Tongue (tissue), 2 donors: Measurements from ENCODE around the gene G6PC3. TPM values are rescaled to one million over a fixed set of nuclear protein-coding genes. Genes with fewer than 3 reads are reported as not detected.
"Not testable (repeated sequence)": the region's sequence is repeated elsewhere in the genome, so short reads cannot be mapped to it uniquely, and the experiment has no call there.

Experiments used
- DNase-seq: peaks from one replicate; pipeline ENCODE4 v3.0.0-alpha.2; 2015
- total RNA-seq: library from RNA; depleted of rRNA; stranded (reverse); fragments of >200 nt; gene quantifications from one replicate; pipeline ENCODE4 v1.2.3, GENCODE V29; 2014

Gene G6PC3
- total RNA-seq: 7.8 TPM

GRCh38 chr17:44070455-44071197, at the start of gene G6PC3:
Gene G6PC3, plus strand, starts transcription at chr17:44070735. Its CDS starts 231 bp downstream, at chr17:44070966.
- peak; percentile 99 for DNase-seq

DNA sequence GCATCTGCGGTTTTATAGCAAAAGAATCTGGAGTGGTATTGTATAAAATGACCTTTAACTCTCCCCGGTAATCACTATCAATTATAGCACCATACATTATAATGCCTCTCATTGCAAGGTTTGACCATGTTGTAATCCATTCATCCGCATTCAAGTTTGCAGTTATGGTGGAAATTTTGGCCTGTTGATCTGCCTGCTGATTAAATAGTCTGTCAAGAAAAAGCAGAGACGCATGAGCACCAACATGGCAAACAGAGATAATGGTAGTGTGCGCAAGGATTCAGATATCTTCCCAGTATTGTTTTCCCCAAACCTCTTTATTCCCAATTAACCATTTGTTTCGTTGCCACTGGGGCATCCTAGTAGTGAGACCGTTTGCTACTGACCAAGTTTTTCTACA, 49.3 kb upstream of the G6PC3 start:
- DNase-seq: not testable (repeated sequence)

- no peak for DNase-seq
Measured at GRCh38 chr17:44022246-44022645, 48.3 kb upstream of the G6PC3 start.

DNA sequence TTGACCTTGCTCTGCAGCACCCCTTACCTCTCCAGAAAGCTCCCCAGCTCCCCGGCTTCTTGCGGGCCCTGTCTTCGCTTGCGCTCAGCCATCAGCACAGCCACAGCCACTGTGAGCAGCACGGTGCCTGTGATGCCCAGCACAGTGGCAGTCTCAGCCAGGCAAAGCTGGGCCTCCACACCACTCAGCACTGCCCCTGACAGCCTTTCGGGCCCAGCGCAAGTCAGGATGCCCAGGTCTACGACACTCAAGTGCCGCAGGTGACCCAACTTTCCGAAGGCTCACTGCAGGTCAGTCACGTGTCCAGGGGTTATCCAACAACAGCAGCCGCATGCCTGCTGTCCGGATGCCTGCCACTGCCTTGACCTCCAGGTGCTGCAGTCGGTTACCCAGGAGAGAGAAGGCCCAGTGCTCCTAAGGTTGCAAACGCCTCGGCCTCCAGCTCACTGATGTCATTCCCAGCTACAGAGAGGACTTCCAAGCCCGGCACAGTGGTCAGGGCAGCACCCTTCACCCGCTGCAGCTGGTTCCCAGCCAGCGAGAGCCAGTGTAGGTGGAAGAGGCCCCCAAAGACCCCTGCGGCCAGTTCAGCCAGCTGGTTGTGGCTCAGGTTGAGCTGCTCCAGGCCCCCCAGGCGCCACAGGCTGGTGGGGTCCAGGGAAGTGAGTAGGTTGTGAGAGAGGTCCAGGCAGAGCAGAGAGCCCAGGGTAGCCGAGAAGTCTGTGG, 46.8 kb upstream of the G6PC3 start:
- DNase-seq: no peak

DNA sequence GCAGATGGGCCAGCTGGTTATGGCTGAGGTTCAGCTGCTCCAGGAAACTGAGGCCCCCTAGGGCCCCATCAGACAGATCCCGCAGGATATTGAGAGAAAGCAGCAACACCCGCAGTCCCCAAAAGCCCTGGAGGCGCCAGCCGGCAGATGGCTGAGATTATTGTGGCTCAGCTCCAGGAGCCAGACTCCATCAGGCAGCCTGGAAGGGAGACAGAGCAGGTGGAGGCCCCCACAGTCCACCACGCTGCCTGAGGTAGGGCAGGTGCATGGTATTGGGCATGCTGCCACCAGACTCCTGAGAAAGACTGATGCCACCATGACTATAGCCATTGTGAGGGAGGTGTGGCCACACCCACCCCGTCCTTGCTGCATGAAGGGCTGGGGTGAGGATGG, 46.3 kb upstream of the G6PC3 start:
- DNase-seq: peak; percentile 43

DNA sequence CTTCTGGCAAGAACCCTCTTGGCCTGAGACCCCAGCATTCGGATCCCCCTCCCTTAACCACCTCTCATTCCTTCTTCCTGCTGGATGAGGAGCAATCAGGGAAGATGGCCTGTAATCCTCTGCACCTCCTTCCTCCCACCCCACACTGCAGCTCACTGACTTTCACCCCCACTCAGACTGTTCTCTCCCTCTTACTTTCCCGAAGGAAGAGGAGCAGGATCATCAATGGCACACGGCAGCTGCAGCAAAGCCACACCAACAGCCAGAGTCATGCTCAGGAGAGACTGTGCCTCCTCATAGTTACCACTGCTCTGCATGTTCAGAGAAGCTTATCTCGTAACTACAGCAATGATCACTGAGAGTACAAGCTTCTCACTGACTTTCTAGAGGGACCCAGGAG, 45.7 kb upstream of the G6PC3 start:
- no peak for DNase-seq

- DNase-seq: no peak
Measured at GRCh38 chr17:44029736-44030135, 40.8 kb upstream of the G6PC3 start.

DNA sequence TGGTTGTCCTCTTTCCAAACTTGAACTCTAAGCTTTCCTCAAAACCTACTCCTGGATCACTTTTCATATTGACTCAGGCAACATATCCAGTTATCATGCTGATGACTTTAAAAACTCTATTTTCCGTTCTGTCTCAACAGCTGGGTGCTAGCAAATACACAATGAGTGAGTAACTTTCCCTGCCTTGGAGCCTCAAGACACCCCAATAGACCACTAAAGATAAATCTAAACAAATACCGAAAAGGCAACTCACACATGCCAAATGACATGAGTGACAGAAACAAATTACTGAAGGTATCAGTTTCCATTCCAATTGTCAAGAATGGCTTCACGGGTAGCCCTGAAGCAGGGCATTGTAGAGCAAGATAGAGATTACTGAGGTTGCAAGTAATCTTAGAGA, 40.1 kb upstream of the G6PC3 start:
- DNase-seq: no peak

DNA sequence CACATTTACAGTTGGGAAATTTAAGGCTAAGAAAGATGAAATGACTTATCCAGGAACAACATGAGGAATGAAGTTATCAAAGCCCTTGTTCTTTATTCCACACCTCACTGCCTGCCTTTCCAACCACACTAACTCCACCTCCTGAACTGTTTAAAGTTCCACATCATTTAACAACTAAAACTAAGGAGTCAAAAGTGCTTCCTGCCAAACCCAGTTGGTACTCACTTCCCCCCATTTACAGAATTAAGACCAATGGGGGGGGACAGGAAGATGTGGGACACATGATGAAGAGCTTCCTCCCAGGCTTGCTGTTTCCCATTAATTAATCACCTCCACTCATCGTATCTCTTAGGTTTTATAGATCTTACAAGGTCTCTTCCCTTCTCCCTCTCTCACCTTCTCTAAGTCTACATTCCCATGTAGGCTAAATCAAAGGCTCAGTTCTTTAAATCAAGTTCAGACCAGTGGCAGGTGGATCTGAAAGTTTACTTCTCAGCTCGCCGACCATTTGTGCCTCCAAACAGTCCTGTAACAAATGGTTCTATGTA, 36.6 kb upstream of the G6PC3 start:
- DNase-seq: no peak

GRCh38 chr17:44034688-44035087, 35.8 kb upstream of the G6PC3 start:
- DNase-seq: not testable (repeated sequence)

DNA sequence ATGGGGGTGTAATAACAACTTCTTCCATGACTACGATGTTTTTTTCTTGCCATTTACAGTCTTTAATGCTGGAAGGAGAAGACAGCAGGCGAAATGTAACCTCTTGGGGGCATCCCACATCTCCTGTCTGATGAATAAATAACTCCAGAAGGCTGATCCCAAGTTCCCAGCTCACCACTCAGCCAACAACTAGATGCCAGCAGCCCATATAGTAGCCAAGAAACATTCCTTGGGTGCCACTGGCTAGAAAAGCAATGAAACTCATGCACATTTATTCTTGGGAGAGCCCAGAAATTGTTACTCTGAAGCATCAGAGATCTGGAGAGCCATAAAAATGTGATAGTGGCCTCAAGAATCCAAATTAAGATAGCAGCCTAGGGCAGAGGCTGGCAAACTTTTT, 33.1 kb upstream of the G6PC3 start:
- no peak for DNase-seq

DNA sequence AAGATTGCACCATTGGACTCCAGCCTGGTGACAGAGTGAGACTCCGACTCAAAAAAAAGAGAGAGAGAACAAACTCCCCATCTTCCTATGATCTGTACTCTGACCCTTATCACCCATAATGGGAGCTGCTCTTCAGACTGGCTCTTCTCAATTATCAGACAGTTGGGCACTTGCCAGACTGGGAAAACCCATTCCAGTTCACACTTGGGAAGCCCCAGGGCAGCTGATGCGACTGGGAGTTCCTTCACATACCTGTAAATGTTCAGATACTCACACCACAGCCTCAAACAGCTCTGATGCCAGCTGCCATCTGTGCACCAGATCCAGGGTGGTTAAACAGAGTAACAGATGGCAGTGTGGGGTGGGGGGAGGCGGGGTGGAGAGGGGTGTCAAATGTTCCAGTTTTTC, 31.9 kb upstream of the G6PC3 start:
- peak; percentile 85 for DNase-seq

DNA sequence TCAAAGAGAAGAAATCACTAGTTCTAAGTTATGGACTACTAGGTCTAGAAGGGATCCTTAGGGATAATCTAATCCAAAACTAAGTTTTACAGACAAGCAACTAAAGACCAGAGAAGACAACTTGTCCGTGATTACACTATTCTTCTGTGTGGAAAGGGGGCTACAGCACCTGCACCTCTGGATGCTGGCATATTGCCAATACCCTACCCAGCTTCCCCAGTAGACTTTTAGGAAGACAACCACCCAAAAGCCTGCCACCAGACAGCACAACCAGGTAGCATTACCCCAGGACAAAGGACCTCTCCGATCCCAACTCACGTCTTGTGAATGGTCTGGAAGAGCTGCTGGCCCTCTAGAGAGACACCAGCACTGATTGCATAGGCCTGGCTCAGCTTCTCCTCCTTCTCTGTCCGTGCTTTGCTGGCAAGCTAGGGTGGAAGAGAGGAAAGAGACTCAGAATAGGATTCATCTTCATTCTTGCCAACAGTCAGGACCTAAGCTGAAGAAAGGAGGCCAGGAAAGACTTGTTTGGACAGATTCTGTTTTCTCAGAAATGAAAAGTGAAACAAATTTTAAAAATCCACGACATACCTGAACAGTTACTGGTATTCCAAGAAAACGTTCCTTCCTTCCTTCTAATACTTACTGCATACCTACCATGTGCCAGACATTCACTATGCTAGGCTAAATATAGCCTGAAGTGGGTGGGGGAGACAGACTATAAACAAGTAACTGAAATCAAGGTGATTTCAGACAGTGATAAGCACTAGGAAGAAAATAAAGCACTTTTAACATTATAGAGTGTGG, 30.5 kb upstream of the G6PC3 start:
- DNase-seq: no peak

- DNase-seq: no peak
Measured at GRCh38 chr17:44043272-44043696, 27.3 kb upstream of the G6PC3 start.

DNA sequence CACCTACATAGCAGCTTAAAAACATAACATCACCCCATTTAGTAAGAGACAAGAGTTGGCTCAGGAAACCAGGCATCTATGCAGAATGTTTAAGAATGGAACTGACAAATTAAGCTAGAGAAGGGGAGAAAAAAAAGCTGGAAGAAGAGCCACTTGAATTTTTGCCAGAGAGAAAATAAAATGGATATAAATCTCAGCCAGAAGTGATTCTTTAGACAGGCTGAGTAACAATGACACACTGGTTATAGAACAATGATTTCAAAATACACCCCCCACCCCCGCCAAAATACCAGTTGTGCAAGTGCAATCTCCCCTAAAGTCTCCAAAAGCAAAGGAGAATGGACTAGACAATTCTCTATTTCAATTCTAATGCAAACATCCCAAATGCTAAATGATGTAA, 26.5 kb upstream of the G6PC3 start:
- no peak for DNase-seq

- DNase-seq: no peak
Measured at GRCh38 chr17:44045486-44045885, 25.0 kb upstream of the G6PC3 start.

- not testable (repeated sequence) for DNase-seq
Measured at GRCh38 chr17:44046893-44047292, 23.6 kb upstream of the G6PC3 start.

DNA sequence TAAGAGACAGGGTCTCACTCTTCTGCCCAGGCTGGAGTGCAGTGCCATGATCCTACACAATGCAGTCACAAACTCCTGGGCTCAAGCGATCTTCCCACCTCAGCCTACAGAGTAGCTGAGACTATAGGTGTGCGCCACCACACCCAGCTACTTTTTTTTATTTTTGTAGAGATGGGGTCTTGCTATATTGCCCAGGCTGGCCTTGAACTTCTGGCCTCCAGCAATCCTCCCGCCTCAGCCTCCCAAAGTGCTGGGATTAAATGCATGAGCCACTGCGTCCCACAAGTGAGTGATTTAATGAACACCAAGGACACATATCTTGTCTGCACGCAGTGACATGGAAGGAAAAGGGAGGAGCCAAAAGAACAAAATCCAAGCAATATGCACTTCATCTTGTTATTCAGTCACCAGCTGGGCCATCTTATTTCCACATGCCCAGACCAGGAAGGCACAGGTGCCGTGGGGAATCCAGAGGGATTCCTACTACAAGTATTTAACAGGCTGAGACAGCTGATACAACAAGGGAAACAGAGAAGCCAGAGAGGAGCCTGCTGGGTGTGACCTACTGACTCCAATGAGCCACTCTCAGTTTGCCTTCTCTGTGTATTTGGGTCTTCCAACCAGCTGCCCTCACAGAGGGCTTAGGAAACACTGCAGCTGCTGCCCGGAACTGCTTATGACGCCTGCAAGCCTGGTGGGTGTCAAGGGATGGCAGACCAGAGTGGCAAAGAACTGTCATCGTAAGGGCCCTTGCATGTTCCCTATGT, 21.1 kb upstream of the G6PC3 start:
- DNase-seq: peak; percentile 93

DNA sequence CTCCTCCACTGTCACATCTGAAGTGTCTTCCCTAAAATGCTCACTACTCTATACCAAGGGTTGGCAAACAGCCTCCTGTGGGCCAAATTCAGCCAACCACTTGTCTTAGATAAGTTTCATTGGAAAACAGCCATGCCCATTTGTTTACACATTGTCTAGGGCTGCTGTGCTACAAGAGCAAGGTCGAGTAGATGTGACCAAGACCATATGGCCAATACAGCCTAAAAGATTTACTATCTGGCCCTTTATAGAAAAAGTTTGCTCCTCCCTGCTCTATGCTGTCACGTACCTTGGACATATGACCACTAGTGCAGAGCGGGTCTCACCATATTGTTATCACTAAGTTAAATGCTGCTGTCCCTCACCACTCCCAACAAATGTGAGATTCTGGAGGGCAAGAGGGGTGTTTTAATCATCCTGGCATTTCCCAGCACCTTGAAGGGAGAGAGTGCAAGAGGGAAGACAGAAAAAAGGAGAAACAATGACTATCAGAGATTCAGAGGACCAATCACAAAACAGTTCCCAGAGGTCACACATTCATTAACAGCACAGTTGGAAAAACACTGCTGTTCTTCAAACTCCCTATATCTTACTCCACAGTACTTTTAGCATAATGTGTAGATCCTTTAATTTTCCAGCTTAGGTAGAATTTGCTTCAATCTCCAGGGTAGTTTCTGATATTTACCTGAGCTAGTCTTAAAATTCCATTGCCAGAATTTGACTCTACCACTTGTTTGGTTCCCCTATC, 17.2 kb upstream of the G6PC3 start:
- no peak for DNase-seq

GRCh38 chr17:44059101-44059892, 11.2 kb upstream of the G6PC3 start:
- no peak for DNase-seq
